NB4 (cell line): ENCODE results near the gene PSMD13.

Experiments used
- CTCF ChIP-seq: IDR thresholded peaks from one replicate; pipeline ENCODE4 v1.5.1; 2012; ENCODE audit warnings: low read depth, low read length
- MAX ChIP-seq: IDR thresholded peaks from 2 replicates; pipeline ENCODE4 v1.6.1; 2011; ENCODE audit warnings: low read depth, low read length
- POLR2A ChIP-seq: IDR thresholded peaks from 2 replicates; pipeline ENCODE4 v1.6.1; 2011; ENCODE audit warnings: mild to moderate bottlenecking; ENCODE audit not compliant: insufficient read length; ENCODE audit errors: extremely low read depth

GRCh38 chr11:223884-224283 is 12.9 kb upstream of the PSMD13 start:
- no peak for TF ChIP-seq CTCF
- no peak for TF ChIP-seq MAX
- TF ChIP-seq POLR2A: no peak
